Ammon's horn (tissue), 1 donor: ENCODE results near the gene XXYLT1.
"Not testable (repeated sequence)": the region's sequence is repeated elsewhere in the genome, so short reads cannot be mapped to it uniquely, and the experiment has no call there.

Experiments
- DNase-seq: peaks from one replicate; pipeline ENCODE4 v3.0.0-alpha.2; 2016; ENCODE audit warnings: low spot score

XXYLT1 gene

DNA sequence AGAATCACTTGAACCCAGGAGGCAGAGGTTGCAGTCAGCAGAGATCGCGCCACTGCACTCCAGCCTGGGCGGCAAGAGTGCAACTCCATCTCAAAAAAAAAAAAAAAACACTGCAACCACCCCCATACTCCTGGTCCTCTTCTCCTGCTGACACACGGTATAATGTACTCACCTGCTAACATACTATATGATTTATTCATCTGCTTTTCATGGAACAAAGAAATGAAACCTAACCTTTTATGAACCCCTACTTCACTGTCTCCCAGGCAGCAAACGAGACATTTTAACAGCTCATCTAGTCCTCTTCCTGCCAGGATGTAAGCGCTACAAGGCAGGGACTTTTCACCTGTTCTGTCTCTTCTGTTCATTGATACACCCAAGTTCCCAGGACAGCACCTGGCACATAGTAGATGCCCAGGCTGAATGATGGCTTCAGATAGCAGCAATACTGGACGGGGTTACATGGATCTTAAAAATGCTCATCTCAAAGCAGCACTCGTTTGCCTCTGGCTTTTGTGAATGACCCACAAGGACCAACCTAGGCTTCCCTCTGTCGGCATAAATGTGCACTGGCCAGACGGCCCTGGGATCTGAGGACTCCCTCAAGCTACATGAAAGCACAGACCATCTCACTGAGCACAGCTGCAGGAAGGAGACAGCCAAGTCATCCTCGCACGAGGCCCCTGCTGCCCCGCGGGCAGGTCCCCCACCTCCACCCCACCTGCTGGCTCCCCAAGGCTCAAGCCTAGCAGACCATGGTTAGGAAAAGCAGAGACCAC is 20.3 kb downstream of the XXYLT1 start:
- no peak for DNase-seq

GRCh38 chr3:195249858-195250464 is 21.0 kb downstream of the XXYLT1 start:
- no peak for DNase-seq

- DNase-seq: no peak
Observed at GRCh38 chr3:195249057-195249770, 21.7 kb downstream of the XXYLT1 start.

DNA sequence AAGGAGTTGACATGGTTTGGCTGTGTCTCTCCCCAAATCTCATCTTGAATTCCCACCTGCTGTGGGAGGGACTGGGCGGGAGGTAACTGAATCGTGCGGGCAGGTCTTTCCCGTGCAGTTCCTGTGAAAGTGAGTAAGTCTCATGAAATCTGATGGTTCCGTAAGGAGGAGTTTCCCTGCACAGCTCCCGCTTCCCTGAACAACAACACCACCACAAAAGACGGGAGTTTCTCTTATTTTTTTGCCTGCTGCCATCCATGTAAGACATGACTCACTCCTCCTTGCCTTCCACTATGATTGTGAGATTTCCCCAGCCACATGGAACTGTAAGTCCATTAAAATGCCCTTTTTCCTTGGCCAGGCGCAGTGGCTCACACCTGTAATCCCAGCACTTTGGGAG is 22.7 kb downstream of the XXYLT1 start:
- DNase-seq: no peak

DNA sequence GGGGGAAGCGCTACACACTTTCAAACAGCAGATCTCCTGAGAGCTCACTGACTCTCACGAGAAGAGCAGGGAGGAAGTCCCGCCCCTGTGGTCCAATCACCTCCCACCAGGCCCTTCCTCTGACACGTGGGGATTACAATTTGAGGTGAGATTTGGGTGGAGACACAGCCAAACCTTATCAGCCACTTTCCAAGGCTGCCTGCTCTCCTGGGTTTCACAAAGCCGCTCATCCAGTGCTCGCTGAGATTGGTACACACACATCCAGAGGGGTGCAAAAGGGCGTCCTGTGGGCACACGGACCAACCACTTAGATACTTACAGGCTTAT is 23.1 kb downstream of the XXYLT1 start:
- no peak for DNase-seq

DNA sequence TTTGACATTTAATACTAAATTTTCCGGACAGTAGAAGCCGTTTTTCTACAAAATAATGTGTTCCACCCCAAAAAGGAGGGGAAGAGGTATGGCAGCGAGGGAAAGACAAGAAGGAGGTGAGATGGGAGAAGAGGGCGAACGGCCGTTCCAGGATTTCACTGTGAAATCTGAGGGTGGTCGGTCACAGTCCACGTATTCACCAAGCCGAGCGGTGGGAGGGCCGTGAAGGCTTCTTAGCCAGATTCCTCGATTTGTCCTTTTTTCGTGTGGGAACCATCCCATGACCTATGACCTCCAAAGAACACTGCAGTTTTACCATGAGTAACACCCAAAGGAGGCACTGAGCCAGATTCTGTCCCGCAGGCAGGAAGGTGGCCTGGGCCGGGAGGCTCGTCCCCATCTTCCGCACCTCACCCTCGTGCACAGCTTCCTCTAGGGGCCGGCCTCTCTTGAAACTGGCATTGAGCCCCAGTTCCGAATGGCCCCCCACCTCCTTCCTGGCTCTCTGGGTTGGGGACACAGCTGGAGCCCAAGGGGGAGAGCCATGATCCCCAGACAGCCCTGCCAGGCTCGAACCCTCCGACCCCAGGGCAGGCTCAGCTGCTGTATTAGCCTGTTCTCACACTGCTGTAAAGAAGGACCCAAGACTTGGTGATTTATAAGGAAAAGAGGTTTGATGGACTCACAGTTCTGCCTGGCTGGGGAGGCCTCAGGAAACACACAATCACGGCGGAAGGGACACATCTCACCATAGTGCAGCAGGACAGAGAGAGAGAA is 23.7 kb downstream of the XXYLT1 start:
- DNase-seq: no peak

DNA sequence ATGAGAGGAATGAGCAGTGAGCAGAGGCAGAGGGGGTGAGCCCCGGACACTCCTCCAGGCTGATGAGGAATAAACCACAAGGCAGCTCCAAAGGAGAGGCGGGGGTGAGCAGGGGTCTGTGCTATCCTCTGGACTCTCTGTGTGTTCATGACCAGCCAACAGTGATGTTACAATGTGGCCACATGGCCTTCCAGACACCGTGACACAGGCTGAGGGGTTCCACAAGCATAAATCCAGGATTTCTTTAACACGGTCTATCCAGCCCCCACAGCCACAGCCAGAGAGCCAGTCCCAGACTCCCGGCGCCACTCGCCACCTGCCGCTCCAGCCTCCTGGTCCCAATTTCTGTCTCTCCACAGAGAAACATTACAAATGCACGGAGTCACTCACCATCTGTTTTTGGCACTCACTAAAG is 24.4 kb downstream of the XXYLT1 start:
- no peak for DNase-seq

GRCh38 chr3:195245531-195245951 is 25.4 kb downstream of the XXYLT1 start:
- no peak for DNase-seq

- no peak for DNase-seq
Observed at GRCh38 chr3:195241592-195242355, 29.2 kb downstream of the XXYLT1 start.

- peak; percentile 1 for DNase-seq
Observed at GRCh38 chr3:195240939-195241338, 30.0 kb downstream of the XXYLT1 start.

- DNase-seq: no peak
Observed at GRCh38 chr3:195240171-195240701, 30.7 kb downstream of the XXYLT1 start.

GRCh38 chr3:195239121-195239520 is 31.8 kb downstream of the XXYLT1 start:
- DNase-seq: no peak

DNA sequence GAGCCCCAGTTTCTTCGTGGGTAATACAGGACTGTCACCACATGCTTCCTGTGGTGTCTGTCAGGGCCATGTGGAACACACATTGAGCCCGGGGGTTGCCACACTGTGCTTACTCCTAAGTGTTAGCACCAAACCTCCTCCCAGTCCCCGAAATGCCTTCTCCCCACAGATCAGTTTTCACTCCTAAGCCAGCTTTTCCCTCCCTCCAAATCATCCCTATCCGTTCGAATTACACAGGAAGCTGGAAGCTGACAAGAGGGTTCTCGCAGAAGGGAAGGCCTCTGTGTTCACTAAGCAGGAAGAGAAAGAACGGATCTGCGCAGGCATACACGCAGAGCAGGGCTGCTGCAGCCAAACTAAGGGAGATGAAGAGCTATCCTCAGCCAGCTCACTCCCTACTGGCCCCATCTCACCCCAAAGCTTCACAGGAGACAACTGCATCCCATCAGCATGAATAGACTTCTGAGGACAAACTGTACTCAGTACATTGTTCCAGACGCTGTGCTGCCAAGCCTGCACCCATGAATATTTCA is 32.3 kb downstream of the XXYLT1 start:
- peak; percentile 59 for DNase-seq

DNA sequence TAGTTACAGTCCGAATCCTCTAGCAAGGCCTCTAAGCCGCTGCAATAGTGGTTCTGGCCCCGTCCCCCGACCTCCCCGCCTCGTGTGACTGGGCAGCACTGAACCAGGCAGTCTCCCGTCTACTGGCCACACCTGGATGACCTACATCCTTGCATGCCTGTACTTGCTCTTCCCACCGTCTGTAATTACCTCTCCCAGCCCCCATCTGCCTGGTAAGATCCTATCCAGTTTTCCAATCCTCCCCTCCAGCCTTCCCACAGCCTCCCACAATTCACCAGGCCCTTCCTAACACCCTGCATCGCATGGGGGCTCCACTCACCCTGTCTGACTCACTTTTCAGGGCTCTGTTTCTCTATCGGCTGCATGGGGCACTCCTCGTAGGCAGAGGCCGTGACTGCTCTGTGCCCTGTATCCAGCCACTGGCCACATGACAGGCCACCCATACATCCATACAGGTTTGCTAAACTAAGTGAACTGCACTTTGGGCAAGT is 32.8 kb downstream of the XXYLT1 start:
- no peak for DNase-seq

DNA sequence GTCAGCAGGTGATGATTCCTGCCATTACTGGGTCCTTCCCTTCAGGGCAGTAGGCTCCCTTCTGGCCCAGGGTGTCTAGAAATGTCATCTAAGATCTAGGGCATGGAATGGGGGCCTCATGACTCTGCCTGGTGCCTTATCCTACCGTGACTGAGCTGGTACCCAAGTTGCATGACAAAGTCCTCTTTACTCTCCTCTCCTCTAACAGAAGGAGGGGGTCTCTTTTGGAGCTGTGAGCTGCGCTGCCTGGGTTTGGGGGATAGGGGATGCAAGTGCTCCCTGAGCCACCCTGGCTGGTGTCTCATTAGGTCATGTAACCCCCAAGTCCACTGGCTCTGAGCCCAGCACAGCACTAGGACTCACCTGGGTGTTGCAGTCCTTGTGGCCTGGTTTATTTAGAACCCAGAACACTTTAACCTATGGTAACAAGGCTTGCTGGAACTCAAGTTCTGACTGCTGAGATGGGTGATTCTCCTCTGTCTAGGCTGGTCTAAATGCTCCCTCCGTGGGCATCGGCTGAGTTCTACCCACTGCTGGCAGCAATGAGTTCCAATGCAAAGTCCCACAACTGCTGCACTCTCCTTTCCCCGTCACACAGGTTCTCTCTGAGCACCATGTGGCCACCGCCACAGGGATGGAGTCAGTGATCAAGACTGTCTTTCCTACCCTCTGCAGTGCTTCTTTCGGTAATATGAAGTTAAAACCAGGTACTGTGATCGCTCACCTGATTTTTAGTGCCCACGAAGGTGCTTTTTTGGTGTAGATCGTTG is 34.0 kb downstream of the XXYLT1 start:
- DNase-seq: peak; percentile 1

DNA sequence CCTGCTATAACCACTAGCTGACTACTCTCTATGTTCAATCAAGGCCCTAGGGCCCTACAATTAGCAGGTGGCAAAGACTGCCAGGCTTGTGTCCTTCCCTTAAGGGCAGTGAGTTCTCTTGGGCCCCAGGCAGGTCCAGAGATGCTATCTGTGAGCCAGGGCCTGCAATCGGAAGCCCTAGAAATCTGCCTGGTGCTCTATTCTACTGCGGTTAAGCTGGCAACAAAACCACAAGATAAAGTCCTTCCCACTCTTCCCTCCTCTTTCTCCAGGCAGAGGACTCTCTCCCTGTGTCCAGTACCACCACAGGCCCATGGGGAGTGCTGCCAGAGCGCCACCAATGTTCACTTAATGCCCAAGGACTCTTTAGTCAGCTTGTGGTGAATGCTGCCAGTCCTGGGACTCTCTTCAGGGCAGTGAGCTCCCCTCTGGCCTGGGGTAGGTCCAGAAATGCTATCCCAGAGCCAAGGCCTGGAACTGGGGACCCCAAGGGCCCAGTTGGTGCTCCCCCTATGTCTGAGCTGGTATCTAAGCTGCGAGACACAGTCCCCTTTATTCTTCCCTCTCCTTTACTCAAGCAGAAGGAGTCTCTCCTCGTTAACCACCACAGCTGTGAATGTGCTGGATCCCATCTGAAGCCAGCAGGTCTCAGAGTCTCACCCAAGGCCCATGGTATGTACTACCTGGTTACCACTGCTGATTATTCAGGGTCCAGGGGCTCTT is 34.7 kb downstream of the XXYLT1 start:
- no peak for DNase-seq

DNA sequence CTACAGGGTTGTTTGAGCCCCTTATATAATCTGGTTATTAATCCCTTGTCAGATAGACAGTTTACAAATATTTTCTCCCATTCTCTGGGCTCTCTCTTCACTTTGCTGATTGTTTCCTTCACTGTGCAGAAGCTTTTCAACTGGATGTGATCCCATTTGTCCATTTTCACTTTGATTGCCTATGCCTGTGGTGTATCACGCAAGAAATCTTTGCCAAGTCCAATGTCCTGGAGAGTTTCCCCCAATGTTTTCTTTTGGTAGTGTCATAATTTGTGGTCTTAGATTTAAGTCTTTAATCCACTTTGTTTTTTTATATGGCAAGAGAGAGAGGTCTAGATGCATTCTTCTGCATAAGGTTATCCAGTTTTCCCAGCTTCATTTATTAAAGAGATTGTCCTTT is 40.7 kb downstream of the XXYLT1 start:
- DNase-seq: no peak

- not testable (repeated sequence) for DNase-seq
Observed at GRCh38 chr3:195228886-195229285, 42.1 kb downstream of the XXYLT1 start.

DNA sequence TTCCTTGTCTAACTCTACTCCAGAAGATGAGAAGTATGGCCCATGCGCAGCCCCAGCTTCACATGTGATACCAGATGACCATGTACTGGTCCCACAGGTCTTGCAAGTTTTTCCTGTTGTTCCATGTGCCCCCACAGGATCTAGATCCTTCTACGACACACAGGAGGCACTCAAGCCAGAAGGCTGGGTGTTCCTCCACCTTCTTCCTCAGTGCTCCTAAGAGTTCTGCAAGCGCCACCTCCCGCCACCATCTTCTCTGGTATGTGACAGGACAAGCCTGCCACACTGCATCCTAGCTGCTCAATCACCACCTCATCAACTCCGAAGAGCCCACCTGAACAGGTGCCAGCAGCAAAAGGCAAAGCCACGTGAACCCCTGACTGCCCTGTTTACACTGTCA is 43.1 kb downstream of the XXYLT1 start:
- DNase-seq: peak; percentile 1
